ENCODE data around the gene AKT2.

DNA sequence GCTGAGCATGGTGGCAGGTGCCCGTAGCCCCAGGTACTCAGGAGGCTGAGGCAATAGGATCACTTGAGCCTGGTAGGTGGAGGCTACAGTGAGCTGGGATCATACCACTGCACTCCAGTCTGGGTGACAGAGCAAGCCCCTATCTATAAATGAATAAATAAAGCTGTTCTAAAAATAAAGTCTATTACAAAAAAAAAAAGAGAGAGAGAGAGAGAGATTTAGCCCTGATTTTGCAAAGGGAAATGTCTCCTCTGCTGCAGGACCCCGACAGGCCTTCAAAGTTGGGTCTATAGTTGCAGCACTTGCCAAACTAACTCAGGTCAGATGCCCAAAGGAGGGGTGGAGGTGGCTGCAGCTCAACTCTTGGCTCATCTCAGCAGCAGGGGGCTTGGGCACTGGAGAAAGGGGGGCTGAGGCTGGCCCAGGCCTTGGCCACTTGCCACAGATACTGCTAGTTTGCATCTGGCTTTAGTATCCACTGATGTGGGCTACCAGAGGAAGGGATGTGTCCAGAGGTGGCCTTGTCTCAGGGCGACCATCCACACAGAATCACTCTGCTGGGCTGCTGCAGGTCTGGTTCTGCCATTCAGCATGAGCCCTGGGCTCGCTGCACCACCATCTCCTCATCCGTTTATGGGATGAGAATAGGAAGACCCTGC, 30.8 kb upstream of the AKT2 start:
- TF ChIP-seq CTCF (IDR thresholded peaks at IDR 0.05): no peak
- TF ChIP-seq POLR2A (IDR thresholded peaks at IDR 0.05): no peak

All from adrenal gland (tissue), 5 donors.